Stimulated activated CD4-positive, alpha-beta T cell treated with anti-CD3 and anti-CD28 coated beads, TNF-alpha, amount 100 ng/mL, for 48 hours (primary cell): ENCODE results near the gene AMIGO2.

Experiments
- DNase-seq, 3 donors: peaks; one replicate each; pipeline ENCODE4 v3.0.0-alpha.2; 2020; ENCODE audit warnings: low read depth in 3 of 3

Gene AMIGO2

GRCh38 chr12:47033789-47034555 lies 45.8 kb downstream of the AMIGO2 start:
- DNase-seq, result no peak

GRCh38 chr12:47033081-47033480 lies 46.7 kb downstream of the AMIGO2 start:
- DNase-seq, result no peak

GRCh38 chr12:47032644-47033043 lies 47.1 kb downstream of the AMIGO2 start:
- peak in 1 of 3 donors; percentile 4 for DNase-seq

- no peak for DNase-seq
These were observed 49.9 kb downstream of the AMIGO2 start for GRCh38 chr12:47029903-47030302.

GRCh38 chr12:47028981-47029708 lies 50.6 kb downstream of the AMIGO2 start:
- DNase-seq, result no peak

- no peak for DNase-seq
These were observed 51.6 kb downstream of the AMIGO2 start for GRCh38 chr12:47028186-47028585.
